ENCODE data around the gene FOXF2.

GRCh38 chr6:1351381-1352008 lies 37.9 kb upstream of the FOXF2 start:
- TF ChIP-seq POLR2A (IDR thresholded peaks at IDR 0.05) (no peak), CTCF (IDR thresholded peaks at IDR 0.05) (no peak), POLR2AphosphoS5 (IDR thresholded peaks at IDR 0.05) (no peak), EP300 (IDR thresholded peaks at IDR 0.05) (no peak)
